HepG2 (cell line): ENCODE measurements around the gene FAM3A. TPM values are rescaled to one million over a fixed set of nuclear protein-coding genes. Genes with fewer than 3 reads are reported as not detected.

Experiments used
- ATAC-seq: fragments of 200-7000 bp; cut with Tn5 transposase; 3 replicates; pipeline ENCODE4 v1.9.1; 2020; ENCODE audit warnings: mild to moderate bottlenecking, moderate library complexity
- BruUV-seq: library from RNA; stranded (reverse); fragments of 400-500 nt; replicated peaks from 2 replicates; lab custom pipeline; 2021; lab: Mats Ljungman, UMichigan
- CTCF ChIA-PET: fragments of 300-600 bp; formaldehyde crosslinking; extraction: SDS; loops from one replicate; lab custom pipeline; 2021; ENCODE audit warnings: low total read pairs, inconsistent platforms, low intra/inter-chr PET ratio; lab: Yijun Ruan, JAX
- POLR2A ChIA-PET: fragments of 350-600 bp; sonication (Branson Sonifier 250); formaldehyde crosslinking; loops from one replicate; lab custom pipeline; 2020; ENCODE audit warnings: antibody characterized with exemption, inconsistent platforms; lab: Yijun Ruan, JAX
- DNase-seq: peaks from one replicate; pipeline ENCODE4 v3.0.0-alpha.2; 2015; ENCODE audit warnings: low spot score
- FAIRE-seq: peaks from 3 replicates; lab custom pipeline; 2011; peaks lifted over from hg19 to GRCh38; lab: Jason Lieb, UNC
- H2AFZ ChIP-seq: one replicate; pipeline ENCODE4 v1.6.1; 2011; ENCODE audit warnings: low read length, inconsistent platforms
- H3K27ac ChIP-seq: fragments of 300-600 bp; 3 replicates; pipeline ENCODE4 v1.8.0; 2011; ENCODE audit warnings: mixed run types, mild to moderate bottlenecking, mixed read lengths, low read length, inconsistent platforms; ENCODE audit not compliant: insufficient read depth; ENCODE audit errors: extremely low read length
- H3K27me3 ChIP-seq, 2 experiments: fragments of 200-600 bp in 1 of 2; 2 replicates in 1 of 2; 3 replicates in 1 of 2; pipeline versions ENCODE4 v1.6.0 to v1.8.0; 2011; ENCODE audit warnings: low read length in 2 of 2, mild to moderate bottlenecking in 2 of 2, moderate library complexity in 2 of 2, inconsistent platforms in 1 of 2; ENCODE audit not compliant: insufficient read depth in 2 of 2, control insufficient read depth in 1 of 2
- H3K36me3 ChIP-seq, 2 experiments: fragments of 200-600 bp in 1 of 2; replicated peaks in 1 of 2; 2 replicates in 1 of 2; 3 replicates in 1 of 2; pipeline versions ENCODE4 v1.5.1 to v1.8.0; 2011; ENCODE audit warnings: low read length in 2 of 2, inconsistent platforms in 1 of 2; ENCODE audit not compliant: insufficient read depth in 2 of 2, control insufficient read depth in 1 of 2
- H3K4me1 ChIP-seq: 2 replicates; pipeline ENCODE4 v1.5.1; 2012; ENCODE audit warnings: low read length, inconsistent platforms; ENCODE audit not compliant: insufficient read depth
- H3K4me2 ChIP-seq: 2 replicates; pipeline ENCODE4 v1.6.0; 2011; ENCODE audit warnings: low read depth, low read length, inconsistent platforms
- H3K4me3 ChIP-seq, 3 experiments: fragments of 200-600 bp in 1 of 3; sonication (generic), shearing (Covaris generic) in 1 of 3; replicated peaks in 1 of 3; 2 replicates each; pipeline ENCODE4 v1.5.1; 2011 to 2016; ENCODE audit warnings: low read length in 3 of 3, inconsistent platforms in 2 of 3, low read depth in 2 of 3, mild to moderate bottlenecking in 2 of 3, control low read depth in 1 of 3, mixed read lengths in 1 of 3; ENCODE audit not compliant: insufficient read depth in 1 of 3
- H3K79me2 ChIP-seq: one replicate; pipeline ENCODE4 v1.6.1; 2011; ENCODE audit warnings: low read length, inconsistent platforms; ENCODE audit not compliant: insufficient read depth
- H3K9ac ChIP-seq: 2 replicates; pipeline ENCODE4 v1.6.0; 2011; ENCODE audit warnings: mild to moderate bottlenecking, low read depth, low read length, inconsistent platforms; ENCODE audit not compliant: insufficient read depth
- H3K9me3 ChIP-seq: 2 replicates; pipeline ENCODE4 v1.5.1; 2012; ENCODE audit warnings: mild to moderate bottlenecking, low read length
- H4K20me1 ChIP-seq: 2 replicates; pipeline ENCODE4 v1.6.0; 2011; ENCODE audit warnings: inconsistent platforms, mild to moderate bottlenecking, low read length, moderate library complexity; ENCODE audit not compliant: insufficient read depth
- ELK4 ChIP-seq: sonication (generic); formaldehyde crosslinking; IDR thresholded peaks from 2 replicates; pipeline ENCODE4 v1.9.0; 2021; ENCODE audit warnings: missing genetic modification reagents, borderline replicate concordance
- FOXJ3 ChIP-seq: sonication (generic); formaldehyde crosslinking; IDR thresholded peaks from 2 replicates; pipeline ENCODE4 v1.4.0; 2020; ENCODE audit warnings: missing genetic modification reagents, mild to moderate bottlenecking, borderline replicate concordance
- GLMP ChIP-seq: sonication (generic); formaldehyde crosslinking; IDR thresholded peaks from 2 replicates; pipeline ENCODE4 v1.9.0; 2021; ENCODE audit warnings: missing genetic modification reagents, mild to moderate bottlenecking, borderline replicate concordance
- GMEB2 ChIP-seq: IDR thresholded peaks from 2 replicates; pipeline ENCODE4 v1.6.1; 2016; ENCODE audit warnings: missing biosample characterization, missing genetic modification reagents, low read depth
- KDM6A ChIP-seq: IDR thresholded peaks from 2 replicates; pipeline ENCODE4 v1.6.1; 2016; ENCODE audit warnings: low read depth
- PHF21A ChIP-seq: sonication (generic); formaldehyde crosslinking; IDR thresholded peaks from 2 replicates; pipeline ENCODE4 v1.5.0; 2020; ENCODE audit warnings: mild to moderate bottlenecking, missing genetic modification reagents
- PLSCR1 ChIP-seq: sonication (generic); formaldehyde crosslinking; IDR thresholded peaks from 2 replicates; pipeline ENCODE4 v1.5.0; 2020; ENCODE audit warnings: missing genetic modification reagents, mild to moderate bottlenecking, borderline replicate concordance
- RXRB ChIP-seq: IDR thresholded peaks from 2 replicates; pipeline ENCODE4 v1.6.1; 2016; ENCODE audit warnings: borderline replicate concordance, missing genetic modification reagents, missing compliant biosample characterization
- SP5 ChIP-seq: IDR thresholded peaks from 2 replicates; pipeline ENCODE4 v1.6.1; 2016; ENCODE audit warnings: low read depth, borderline replicate concordance
- TCF12 ChIP-seq, 2 experiments: fragments of 450-650 bp in 1 of 2; sonication (generic) in 1 of 2; formaldehyde crosslinking in 1 of 2; IDR thresholded peaks; 2 replicates each; pipeline versions ENCODE4 v1.6.1 to v1.8.0; 2017 to 2022; ENCODE audit warnings: antibody characterized with exemption in 1 of 2, mild to moderate bottlenecking in 1 of 2, missing genetic modification reagents in 1 of 2, moderate library complexity in 1 of 2
- ZBTB25 ChIP-seq: IDR thresholded peaks from 2 replicates; pipeline ENCODE4 v1.6.1; 2018; ENCODE audit warnings: missing genetic modification reagents
- ZFP41 ChIP-seq: sonication (generic); formaldehyde crosslinking; IDR thresholded peaks from 2 replicates; pipeline ENCODE4 v1.4.0; 2020; ENCODE audit warnings: mild to moderate bottlenecking, missing genetic modification reagents, borderline replicate concordance
- ZNF256 ChIP-seq: sonication (generic); formaldehyde crosslinking; conservative IDR thresholded peaks from 2 replicates; pipeline ENCODE4 v1.4.0; 2020; ENCODE audit warnings: missing genetic modification reagents
- ZNF34 ChIP-seq: sonication (generic); formaldehyde crosslinking; IDR thresholded peaks from 2 replicates; pipeline ENCODE4 v1.4.0; 2020; ENCODE audit warnings: mild to moderate bottlenecking, missing genetic modification reagents, borderline replicate concordance
- ZNF550 ChIP-seq: sonication (generic); formaldehyde crosslinking; IDR thresholded peaks from 2 replicates; pipeline ENCODE4 v1.4.0; 2020; ENCODE audit warnings: mild to moderate bottlenecking, missing genetic modification reagents, borderline replicate concordance
- ZNF615 ChIP-seq: sonication (generic); formaldehyde crosslinking; IDR thresholded peaks from 2 replicates; pipeline ENCODE4 v1.5.0; 2020; ENCODE audit warnings: mild to moderate bottlenecking, missing genetic modification reagents, borderline replicate concordance
- ZNF660 ChIP-seq: sonication (generic); formaldehyde crosslinking; IDR thresholded peaks from 2 replicates; pipeline ENCODE4 v1.5.1; 2020; ENCODE audit warnings: mild to moderate bottlenecking, low read depth, missing genetic modification reagents, borderline replicate concordance
- WGBS: methylation state at CpG from one replicate; pipeline ENCODE4 v1.1.6; 2017; ENCODE audit warnings: low lambda C conversion rate; 5-methylcytosine and 5-hydroxymethylcytosine counted together
- in situ Hi-C: cut with HindIII; loops from 2 replicates; pipeline ENCODE4 v1.10.0; 2017; ENCODE audit warnings: low pct_unique_long_range_greater_than_20kb; ENCODE audit not compliant: extremely low pct_ligation_motif_present
- intact Hi-C: fragments of 100-400 bp; cut with micrococcal nuclease; formaldehyde crosslinking; loops from one replicate; pipeline ENCODE4 v1.10.0; 2022; ENCODE audit not compliant: unreplicated experiment
- polyA plus RNA-seq, 8 experiments: library from polyadenylated mRNA; depleted of rRNA in 3 of 8; stranded (reverse) in 7 of 8; unstranded in 1 of 8; fragments of >200 nt; fragmentation: Illumina TruSeq in 4 of 8; extraction: Trizol in 4 of 8; gene quantifications; 2 replicates each; pipeline versions ENCODE4 v1.2.1 to v1.2.3, GENCODE V29; 2011 to 2016; ENCODE audit warnings: low read depth in 4 of 8, missing spikeins in 1 of 8, mixed read lengths in 1 of 8; ENCODE audit not compliant: insufficient read depth in 1 of 8
- total RNA-seq, 5 experiments: library from RNA; depleted of rRNA; stranded (reverse); fragments of >200 nt; fragmentation: Illumina TruSeq; extraction: Trizol; gene quantifications; 2 replicates each; pipeline ENCODE4 v1.2.3, GENCODE V29; 2016; ENCODE audit warnings: low read depth in 1 of 5

Gene FAM3A
- total and polyA plus RNA-seq, 2 of the 13 experiments (the other 11 are each of a cell fraction or from before 2014, with no cell fraction given): 11.2 to 22.7 TPM

- Histone ChIP-seq H3K27me3 (no peaks in the 10 kb centered on the region), H4K20me1 (no peaks in the 10 kb centered on the region), H2AFZ (no peak overlapping the region), H3K4me2 (no peak overlapping the region), H3K9me3 (no peaks in the 10 kb centered on the region), H3K4me1 (0 out of 2 replicates have a peak, but pooled peaks cover 4% of the 10 kb centered on the region), H3K27ac (no peak overlapping the region), H3K79me2 (peaks cover 9% of the 10 kb centered on the region), H3K36me3 (peaks cover 3 to 5% of the 10 kb centered on the region in 2 experiments; a peak in 3 of 5 replicates), H3K4me3 (no peak overlapping the region), H3K9ac (no peak overlapping the region)
- ChIA-PET POLR2A (no interaction called here), CTCF (no interaction called here)
- 93% methylated on average over 2 of the region's 8 CpGs for WGBS
- BruUV-seq: no TSS peak
- FAIRE-seq (no peak), DNase-seq (no peak), ATAC-seq (no peak)
- in situ Hi-C loops: no loop called here
- intact Hi-C loops: no loop called here
- no peak for TF ChIP-seq GMEB2
- no peak for TF ChIP-seq ZNF550 (CRISPR knock-in tag)
- no peak for TF ChIP-seq ZNF615 (CRISPR knock-in tag)
- TF ChIP-seq GLMP: no peak
- TF ChIP-seq FOXJ3 (CRISPR knock-in tag): no peak
- no peak for TF ChIP-seq SP5
- no peak for TF ChIP-seq ZNF34 (CRISPR knock-in tag)
- TF ChIP-seq ZNF256 (CRISPR knock-in tag): no peak
- no peak for TF ChIP-seq PHF21A (CRISPR knock-in tag)
- no peak for TF ChIP-seq TCF12 (IDR thresholded peaks at IDR 0.05)
- TF ChIP-seq TCF12 (CRISPR knock-in tag; IDR thresholded peaks at IDR 0.05): no peak
- no peak for TF ChIP-seq KDM6A (CRISPR knock-in tag)
- no peak for TF ChIP-seq ZNF660 (CRISPR knock-in tag)
- TF ChIP-seq ZFP41 (CRISPR knock-in tag): no peak
- TF ChIP-seq ELK4 (CRISPR knock-in tag): no peak
- TF ChIP-seq RXRB (CRISPR knock-in tag): no peak
- no peak for TF ChIP-seq ZBTB25
- no peak for TF ChIP-seq PLSCR1
These were observed 53.6 kb downstream of the FAM3A start for GRCh38 chrX:154462396-154462795.
